GM18870 (cell line): ENCODE measurements around the gene DTNB.

Source experiments
- ATAC-seq: cut with Tn5 transposase; IDR thresholded peaks from one replicate; pipeline ENCODE4 v1.9.1; 2021; ENCODE audit warnings: moderate library complexity; ENCODE audit not compliant: unreplicated experiment

The DTNB gene

GRCh38 chr2:25473758-25474340, 199.5 kb downstream of the DTNB start:
- no peak for ATAC-seq

- ATAC-seq = no peak
These were observed 200.2 kb downstream of the DTNB start for GRCh38 chr2:25473131-25473530.

- no peak for ATAC-seq
These were observed 202.6 kb downstream of the DTNB start for GRCh38 chr2:25470806-25471205.

- no peak for ATAC-seq
These were observed 205.6 kb downstream of the DTNB start for GRCh38 chr2:25467743-25468142.

- no peak for ATAC-seq
These were observed 211.4 kb downstream of the DTNB start for GRCh38 chr2:25462021-25462420.

GRCh38 chr2:25460261-25460905, 213.0 kb downstream of the DTNB start:
- no peak for ATAC-seq

- ATAC-seq = no peak
These were observed 218.4 kb downstream of the DTNB start for GRCh38 chr2:25454824-25455611.

GRCh38 chr2:25453199-25453905, 220.0 kb downstream of the DTNB start:
- ATAC-seq = peak; percentile 83

- no peak for ATAC-seq
These were observed 224.6 kb downstream of the DTNB start for GRCh38 chr2:25448808-25449207.

GRCh38 chr2:25447018-25447417, 226.4 kb downstream of the DTNB start:
- ATAC-seq = no peak

- no peak for ATAC-seq
These were observed 227.3 kb downstream of the DTNB start for GRCh38 chr2:25446122-25446521.

- no peak for ATAC-seq
These were observed 227.9 kb downstream of the DTNB start for GRCh38 chr2:25445464-25445863.

GRCh38 chr2:25444608-25445270, 228.6 kb downstream of the DTNB start:
- ATAC-seq = no peak

- no peak for ATAC-seq
These were observed 229.6 kb downstream of the DTNB start for GRCh38 chr2:25443766-25444165.

GRCh38 chr2:25441353-25441752, 232.0 kb downstream of the DTNB start:
- no peak for ATAC-seq

- no peak for ATAC-seq
These were observed 234.6 kb downstream of the DTNB start for GRCh38 chr2:25438793-25439192.

- ATAC-seq = no peak
These were observed 235.3 kb downstream of the DTNB start for GRCh38 chr2:25437881-25438662.

- ATAC-seq = no peak
These were observed 238.0 kb downstream of the DTNB start for GRCh38 chr2:25435421-25435820.

GRCh38 chr2:25431604-25432003, 241.8 kb downstream of the DTNB start:
- ATAC-seq = no peak

- no peak for ATAC-seq
These were observed 242.8 kb downstream of the DTNB start for GRCh38 chr2:25430556-25430955.
